Testis (tissue), 2 donors: ENCODE results near the gene GRIK5.

ENCODE experiments used
- POLR2A ChIP-seq: fragments of 450-650 bp; IDR thresholded peaks from one replicate; pipeline ENCODE4 v1.6.1; 2017; ENCODE audit warnings: antibody characterized with exemption, mild to moderate bottlenecking, moderate library complexity
- TF ChIP-seq, protein P1 (sequence below), 3 experiments: fragments of 450-650 bp in 2 of 3; fragments of 200-600 bp in 1 of 3; sonication (generic) in 1 of 3; IDR thresholded peaks; one replicate each; pipeline ENCODE4 v1.5.1; 2016 to 2019; ENCODE audit warnings: antibody characterized with exemption in 3 of 3, mild to moderate bottlenecking in 2 of 3, moderate library complexity in 1 of 3

DNA sequence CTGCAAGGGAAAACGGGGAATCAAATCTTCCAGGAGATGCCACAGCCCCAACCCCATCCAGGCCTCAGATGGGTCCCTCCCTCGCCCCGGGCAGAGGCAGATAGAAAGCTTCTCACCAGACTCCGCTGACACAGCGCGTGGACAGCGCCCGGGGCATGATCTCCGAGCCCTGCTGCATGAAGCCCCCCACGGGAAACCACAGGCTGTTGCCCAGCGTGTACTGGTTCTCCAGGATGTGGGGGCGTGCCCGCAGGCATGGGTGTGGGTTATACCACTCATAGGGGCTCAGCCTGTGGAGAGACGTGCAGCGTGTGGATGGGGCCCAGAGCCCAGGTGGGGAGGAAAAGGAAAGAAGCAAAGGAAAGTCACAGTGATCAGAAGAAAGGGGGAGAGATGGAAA lies 48.8 kb downstream of the GRIK5 start:
- TF ChIP-seq, protein P1, sequence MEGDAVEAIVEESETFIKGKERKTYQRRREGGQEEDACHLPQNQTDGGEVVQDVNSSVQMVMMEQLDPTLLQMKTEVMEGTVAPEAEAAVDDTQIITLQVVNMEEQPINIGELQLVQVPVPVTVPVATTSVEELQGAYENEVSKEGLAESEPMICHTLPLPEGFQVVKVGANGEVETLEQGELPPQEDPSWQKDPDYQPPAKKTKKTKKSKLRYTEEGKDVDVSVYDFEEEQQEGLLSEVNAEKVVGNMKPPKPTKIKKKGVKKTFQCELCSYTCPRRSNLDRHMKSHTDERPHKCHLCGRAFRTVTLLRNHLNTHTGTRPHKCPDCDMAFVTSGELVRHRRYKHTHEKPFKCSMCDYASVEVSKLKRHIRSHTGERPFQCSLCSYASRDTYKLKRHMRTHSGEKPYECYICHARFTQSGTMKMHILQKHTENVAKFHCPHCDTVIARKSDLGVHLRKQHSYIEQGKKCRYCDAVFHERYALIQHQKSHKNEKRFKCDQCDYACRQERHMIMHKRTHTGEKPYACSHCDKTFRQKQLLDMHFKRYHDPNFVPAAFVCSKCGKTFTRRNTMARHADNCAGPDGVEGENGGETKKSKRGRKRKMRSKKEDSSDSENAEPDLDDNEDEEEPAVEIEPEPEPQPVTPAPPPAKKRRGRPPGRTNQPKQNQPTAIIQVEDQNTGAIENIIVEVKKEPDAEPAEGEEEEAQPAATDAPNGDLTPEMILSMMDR (IDR thresholded peaks at IDR 0.05): no peak
- no peak for TF ChIP-seq POLR2A
